Activated CD4-positive, alpha-beta T cell treated with anti-CD3 and anti-CD28 coated beads, Interleukin-2, amount 50 U/mL, for 24 hours (primary cell): Measurements from ENCODE around the gene NDUFS6.
"Not testable (repeated sequence)": the region's sequence is repeated elsewhere in the genome, so short reads cannot be mapped to it uniquely, and the experiment has no call there.

Source experiments
- DNase-seq, 2 donors: peaks; one replicate each; pipeline ENCODE4 v3.0.0-alpha.2; 2020; ENCODE audit warnings: low read depth in 1 of 2, low spot score in 1 of 2

The NDUFS6 gene

GRCh38 chr5:1781726-1782384 lies 19.4 kb upstream of the NDUFS6 start:
- no peak for DNase-seq

- no peak for DNase-seq
Observed at GRCh38 chr5:1782385-1783215, 18.6 kb upstream of the NDUFS6 start.

GRCh38 chr5:1783216-1783554 lies 18.0 kb upstream of the NDUFS6 start:
- DNase-seq = no peak

- DNase-seq = no peak
Observed at GRCh38 chr5:1784197-1785050, 16.8 kb upstream of the NDUFS6 start.

- no peak for DNase-seq
Observed at GRCh38 chr5:1785062-1785461, 16.1 kb upstream of the NDUFS6 start.

- DNase-seq = no peak
Observed at GRCh38 chr5:1785984-1786383, 15.2 kb upstream of the NDUFS6 start.

GRCh38 chr5:1786621-1787471 lies 14.4 kb upstream of the NDUFS6 start:
- no peak for DNase-seq

- no peak for DNase-seq
Observed at GRCh38 chr5:1787472-1788047, 13.6 kb upstream of the NDUFS6 start.

GRCh38 chr5:1788200-1788599 lies 13.0 kb upstream of the NDUFS6 start:
- no peak for DNase-seq

- no peak for DNase-seq
Observed at GRCh38 chr5:1788828-1789227, 12.4 kb upstream of the NDUFS6 start.

GRCh38 chr5:1789438-1789833 lies 11.8 kb upstream of the NDUFS6 start:
- not testable (repeated sequence) for DNase-seq

- no peak for DNase-seq
Observed at GRCh38 chr5:1789834-1790471, 11.3 kb upstream of the NDUFS6 start.

- DNase-seq = no peak
Observed at GRCh38 chr5:1791176-1791575, 10.0 kb upstream of the NDUFS6 start.

GRCh38 chr5:1792842-1793266 lies 8.4 kb upstream of the NDUFS6 start:
- DNase-seq = peak; percentile 54 to 74

- peak in 1 of 2 donors; percentile 32 for DNase-seq
Observed at GRCh38 chr5:1793301-1793740, 7.9 kb upstream of the NDUFS6 start.

- DNase-seq = no peak
Observed at GRCh38 chr5:1793966-1794900, 7.0 kb upstream of the NDUFS6 start.

- no peak for DNase-seq
Observed at GRCh38 chr5:1794901-1795290, 6.3 kb upstream of the NDUFS6 start.

GRCh38 chr5:1795506-1795905 lies 5.7 kb upstream of the NDUFS6 start:
- no peak for DNase-seq

- DNase-seq = no peak
Observed at GRCh38 chr5:1795931-1796330, 5.3 kb upstream of the NDUFS6 start.
